ENCODE data around the gene SLC22A6. TPM values are rescaled to one million over a fixed set of nuclear protein-coding genes. Genes with fewer than 3 reads are reported as not detected.

SLC22A6 gene
- total RNA-seq, 5 donors from 2014 or later (not counting 1 experiment from before 2014, with no cell fraction given), result not detected

- H3K4me3 ChIP-seq (ENCODE audit: control insufficient read depth in 1 of 2, extremely low read depth in 1 of 2, low read length in 1 of 2), result no peak overlapping the region
- H3K27ac ChIP-seq (ENCODE audit: low read length), result no peak overlapping the region
- Mint-ChIP-seq H3K4me3 (no peak overlapping the region), H3K27me3 (peaks cover 28 to 31% of the 10 kb centered on the region in 2 donors), H3K9me3 (no peaks in the 10 kb centered on the region), H3K27ac (no peak overlapping the region), H3K36me3 (no peaks in the 10 kb centered on the region), H3K4me1 (peaks cover 4 to 6% (median 4%) of the 10 kb centered on the region in 3 donors)
- no peaks in the 10 kb centered on the region for H3K36me3 ChIP-seq (ENCODE audit: control insufficient read depth in 2 of 2, extremely low read depth in 1 of 2, insufficient read depth in 1 of 2, low read length in 1 of 2)
- ChIA-PET POLR2A (no interaction called here), CTCF (interaction anchor here (0.5 to 4.9 kb wide), 4 partner anchors 59 to 116 kb away, joined by 3 to 58 read pairs (median 3); no protein-coding TSS in a partner anchor)
- H3K4me1 ChIP-seq (ENCODE audit: control insufficient read depth in 1 of 2, extremely low read depth in 1 of 2, insufficient read depth in 2 of 2, low read length in 2 of 2), result peaks cover 0 to 5% of the 10 kb centered on the region in 2 experiments
- 54% methylated on average over 22 of the region's 24 CpGs for WGBS (ENCODE audit: insufficient coverage)
- H3K27me3 ChIP-seq (replicated peaks in 1 of 2; ENCODE audit: control insufficient read depth in 2 of 2, extremely low read depth in 1 of 2, insufficient read depth in 2 of 2, low read length in 1 of 2), result peaks cover 0 to 45% of the 10 kb centered on the region in 2 experiments
- no peaks in the 10 kb centered on the region for H3K9me3 ChIP-seq
- no peak for ATAC-seq (replicated peaks in 1 of 4)
- peak in 1 of 35 experiments; percentile 18 for DNase-seq
Measured at GRCh38 chr11:63020671-63021291, 36.0 kb upstream of the SLC22A6 start.

GRCh38 chr11:63019506-63019905 is 34.7 kb upstream of the SLC22A6 start:
- Mint-ChIP-seq H3K9me3 (no peaks in the 10 kb centered on the region), H3K27me3 (peaks cover 31 to 34% of the 10 kb centered on the region in 2 donors), H3K27ac (no peak overlapping the region), H3K4me3 (no peak overlapping the region), H3K4me1 (peaks cover 4 to 6% (median 4%) of the 10 kb centered on the region in 3 donors), H3K36me3 (no peaks in the 10 kb centered on the region)
- Histone ChIP-seq H3K36me3 (ENCODE audit: control insufficient read depth in 2 of 2, extremely low read depth in 1 of 2, insufficient read depth in 1 of 2, low read length in 1 of 2) (no peaks in the 10 kb centered on the region), H3K27me3 (replicated peaks in 1 of 2; ENCODE audit: control insufficient read depth in 2 of 2, extremely low read depth in 1 of 2, insufficient read depth in 2 of 2, low read length in 1 of 2) (peaks cover 0 to 57% of the 10 kb centered on the region in 2 experiments), H3K27ac (ENCODE audit: low read length) (no peak overlapping the region), H3K9me3 (no peaks in the 10 kb centered on the region), H3K4me1 (ENCODE audit: control insufficient read depth in 1 of 2, extremely low read depth in 1 of 2, insufficient read depth in 2 of 2, low read length in 2 of 2) (peaks cover 0 to 5% of the 10 kb centered on the region in 2 experiments), H3K4me3 (ENCODE audit: control insufficient read depth in 1 of 2, extremely low read depth in 1 of 2, low read length in 1 of 2) (no peak overlapping the region)
- WGBS (ENCODE audit: insufficient coverage), result 54% methylated on average over 3 of the region's 5 CpGs
- ChIA-PET POLR2A (no interaction called here), CTCF (no interaction called here)
- DNase-seq (no peak), ATAC-seq (replicated peaks in 1 of 4) (no peak)

DNA sequence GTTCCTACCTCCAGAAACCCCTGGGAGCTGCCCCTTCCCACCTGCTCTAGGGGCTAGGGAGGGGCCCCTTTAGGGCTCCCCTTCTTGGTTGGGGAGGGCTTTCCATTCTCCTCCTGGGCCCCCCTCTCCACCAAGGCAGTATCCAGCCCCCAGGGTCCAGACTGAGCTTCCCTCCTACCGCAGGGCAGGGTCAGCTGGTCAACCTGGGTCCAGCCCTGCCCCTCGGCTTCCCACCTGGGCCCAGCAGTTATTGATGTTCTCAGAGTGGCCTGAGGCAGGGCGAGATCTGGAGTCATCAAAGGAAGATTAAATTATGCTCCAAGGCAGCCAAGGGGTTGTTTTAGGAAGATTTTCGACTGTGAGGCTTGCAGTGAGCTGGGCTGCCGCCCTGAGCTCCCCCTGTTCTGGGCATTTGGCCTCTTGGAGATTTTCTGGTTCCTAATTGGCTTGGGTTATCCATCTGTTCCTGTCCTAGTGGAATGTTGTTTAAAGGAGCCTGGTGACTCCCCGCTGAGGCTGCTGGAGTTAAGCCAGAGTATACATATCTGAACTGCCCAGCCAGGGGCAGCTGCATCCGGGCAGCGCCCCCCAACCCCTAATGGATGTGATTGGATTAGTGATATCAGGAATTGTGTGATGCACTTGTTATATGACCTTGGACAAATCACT is 32.7 kb upstream of the SLC22A6 start:
- WGBS (ENCODE audit: insufficient coverage), result 49% methylated on average over 4 of the region's 8 CpGs
- Mint-ChIP-seq H3K4me1 (no peaks in the 10 kb centered on the region), H3K4me3 (no peak overlapping the region), H3K27me3 (peaks cover 26 to 37% of the 10 kb centered on the region in 2 donors), H3K27ac (no peak overlapping the region), H3K9me3 (no peaks in the 10 kb centered on the region), H3K36me3 (no peaks in the 10 kb centered on the region)
- no peaks in the 10 kb centered on the region for H3K36me3 ChIP-seq (ENCODE audit: control insufficient read depth in 2 of 2, extremely low read depth in 1 of 2, insufficient read depth in 1 of 2, low read length in 1 of 2)
- H3K9me3 ChIP-seq, result no peaks in the 10 kb centered on the region
- DNase-seq, result no peak
- CTCF ChIA-PET, result no interaction called here
- POLR2A ChIA-PET, result no interaction called here
- H3K4me3 ChIP-seq (ENCODE audit: control insufficient read depth in 1 of 2, extremely low read depth in 1 of 2, low read length in 1 of 2), result no peak overlapping the region
- ATAC-seq (replicated peaks in 1 of 4), result no peak
- peaks cover 0 to 48% of the 10 kb centered on the region in 2 experiments for H3K27me3 ChIP-seq (replicated peaks in 1 of 2; ENCODE audit: control insufficient read depth in 2 of 2, extremely low read depth in 1 of 2, insufficient read depth in 2 of 2, low read length in 1 of 2)
- H3K27ac ChIP-seq (ENCODE audit: low read length), result no peak overlapping the region
- no peaks in the 10 kb centered on the region for H3K4me1 ChIP-seq (ENCODE audit: control insufficient read depth in 1 of 2, extremely low read depth in 1 of 2, insufficient read depth in 2 of 2, low read length in 2 of 2)

GRCh38 chr11:63015521-63016215 is 30.9 kb upstream of the SLC22A6 start, which contains the start of gene SLC22A8:
Gene SLC22A8 (minus strand): TSS chr11:63015841. CDS start chr11:63014958, 883 bp downstream.
- ChIA-PET CTCF (no interaction called here), POLR2A (no interaction called here)
- Mint-ChIP-seq H3K4me1 (no peaks in the 10 kb centered on the region), H3K4me3 (no peak within 1 kb of the TSS), H3K27me3 (peaks cover 29 to 32% of the 10 kb centered on the region in 2 donors), H3K9me3 (no peaks in the 10 kb centered on the region), H3K36me3 (no peaks in the 10 kb centered on the region), H3K27ac (no peak within 1 kb of the TSS)
- no peak for ATAC-seq (replicated peaks in 1 of 4)
- H3K27ac ChIP-seq (ENCODE audit: low read length), result no peak within 1 kb of the TSS
- peaks cover 0 to 44% of the 10 kb centered on the region in 2 experiments for H3K27me3 ChIP-seq (replicated peaks in 1 of 2; ENCODE audit: control insufficient read depth in 2 of 2, extremely low read depth in 1 of 2, insufficient read depth in 2 of 2, low read length in 1 of 2)
- no peaks in the 10 kb centered on the region for H3K36me3 ChIP-seq (ENCODE audit: control insufficient read depth in 2 of 2, extremely low read depth in 1 of 2, insufficient read depth in 1 of 2, low read length in 1 of 2)
- no peak for DNase-seq
- WGBS (ENCODE audit: insufficient coverage), result 66% methylated on average over 16 of the region's 18 CpGs
- no peak within 1 kb of the TSS for H3K4me3 ChIP-seq (ENCODE audit: control insufficient read depth in 1 of 2, extremely low read depth in 1 of 2, low read length in 1 of 2)
- no peaks in the 10 kb centered on the region for H3K9me3 ChIP-seq
- H3K4me1 ChIP-seq (ENCODE audit: control insufficient read depth in 1 of 2, extremely low read depth in 1 of 2, insufficient read depth in 2 of 2, low read length in 2 of 2), result no peaks in the 10 kb centered on the region

DNA sequence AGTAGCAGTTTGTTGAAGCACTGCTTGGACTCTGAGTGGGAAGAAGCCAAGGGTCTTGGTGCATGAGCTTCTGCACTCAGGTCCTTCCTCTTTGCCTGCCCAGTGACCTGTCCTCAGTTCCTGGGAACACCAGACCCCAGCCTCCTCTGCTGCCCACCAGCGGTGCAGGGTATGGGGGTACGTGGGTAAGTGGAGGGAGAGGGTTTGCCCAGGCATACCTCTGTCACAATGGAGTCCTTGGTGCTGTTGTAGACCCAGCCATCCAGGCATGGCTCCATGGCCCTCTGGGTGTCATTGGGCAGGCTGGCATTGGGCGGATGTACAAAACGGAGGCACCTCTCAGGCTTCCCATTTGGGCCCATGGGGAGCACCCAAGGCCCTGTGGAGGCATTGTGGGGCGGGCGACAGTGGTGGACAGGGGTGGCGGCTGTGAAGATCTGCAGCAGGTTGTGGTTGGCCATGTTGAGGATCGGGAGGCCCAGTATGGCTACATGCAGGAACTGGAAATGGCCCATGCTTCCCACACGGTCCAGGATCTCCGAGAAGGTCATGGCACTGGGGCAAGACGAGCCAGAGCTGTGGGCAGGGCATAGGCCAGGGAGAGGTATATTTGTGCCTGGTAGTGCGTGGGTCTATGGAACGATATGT is 29.8 kb upstream of the SLC22A6 start:
- no peak for ATAC-seq (replicated peaks in 1 of 4)
- no peaks in the 10 kb centered on the region for H3K4me1 Mint-ChIP-seq
- peaks cover 29 to 32% of the 10 kb centered on the region in 2 donors for H3K27me3 Mint-ChIP-seq
- no peak overlapping the region for H3K4me3 ChIP-seq (ENCODE audit: control insufficient read depth in 1 of 2, extremely low read depth in 1 of 2, low read length in 1 of 2)
- no peaks in the 10 kb centered on the region for H3K9me3 Mint-ChIP-seq
- no peaks in the 10 kb centered on the region for H3K4me1 ChIP-seq (ENCODE audit: control insufficient read depth in 1 of 2, extremely low read depth in 1 of 2, insufficient read depth in 2 of 2, low read length in 2 of 2)
- peaks cover 0 to 43% of the 10 kb centered on the region in 2 experiments for H3K27me3 ChIP-seq (replicated peaks in 1 of 2; ENCODE audit: control insufficient read depth in 2 of 2, extremely low read depth in 1 of 2, insufficient read depth in 2 of 2, low read length in 1 of 2)
- H3K36me3 ChIP-seq (ENCODE audit: control insufficient read depth in 2 of 2, extremely low read depth in 1 of 2, insufficient read depth in 1 of 2, low read length in 1 of 2), result no peaks in the 10 kb centered on the region
- no peak overlapping the region for H3K27ac ChIP-seq (ENCODE audit: low read length)
- ChIA-PET CTCF (no interaction called here), POLR2A (no interaction called here)
- no peaks in the 10 kb centered on the region for H3K9me3 ChIP-seq
- no peak for DNase-seq
- WGBS (ENCODE audit: insufficient coverage), result 74% methylated on average over 13 of the region's 13 CpGs
- no peak overlapping the region for H3K4me3 Mint-ChIP-seq
- no peaks in the 10 kb centered on the region for H3K36me3 Mint-ChIP-seq
- no peak overlapping the region for H3K27ac Mint-ChIP-seq

DNA sequence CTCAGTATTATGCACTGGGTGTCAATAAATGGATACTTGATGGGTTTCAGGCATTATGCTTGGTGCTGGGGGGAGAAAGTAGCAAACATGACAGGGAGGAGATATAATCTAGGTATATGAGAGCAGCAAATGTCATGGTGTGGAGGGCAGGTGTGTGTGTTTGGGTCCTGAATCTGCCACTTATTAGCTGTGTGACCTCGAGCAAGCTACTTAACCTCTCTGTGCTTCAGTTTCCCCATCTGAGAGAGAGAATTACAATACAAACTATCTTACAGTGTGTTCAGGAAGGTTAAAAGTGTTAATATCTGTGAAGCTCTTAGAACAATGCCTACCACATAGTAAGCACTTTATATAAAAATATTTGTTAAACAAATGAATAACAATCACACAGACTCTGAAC is 28.1 kb upstream of the SLC22A6 start:
- no peaks in the 10 kb centered on the region for H3K4me1 ChIP-seq (ENCODE audit: control insufficient read depth in 1 of 2, extremely low read depth in 1 of 2, insufficient read depth in 2 of 2, low read length in 2 of 2)
- Mint-ChIP-seq H3K9me3 (no peaks in the 10 kb centered on the region), H3K4me3 (no peak overlapping the region), H3K36me3 (no peaks in the 10 kb centered on the region), H3K27me3 (peaks cover 18 to 19% of the 10 kb centered on the region in 2 donors), H3K4me1 (no peaks in the 10 kb centered on the region), H3K27ac (no peak overlapping the region)
- no peak for DNase-seq
- CTCF ChIA-PET, result no interaction called here
- POLR2A ChIA-PET, result no interaction called here
- H3K27ac ChIP-seq (ENCODE audit: low read length), result no peak overlapping the region
- no peak for ATAC-seq (replicated peaks in 1 of 4)
- peaks cover 0 to 43% of the 10 kb centered on the region in 2 experiments for H3K27me3 ChIP-seq (replicated peaks in 1 of 2; ENCODE audit: control insufficient read depth in 2 of 2, extremely low read depth in 1 of 2, insufficient read depth in 2 of 2, low read length in 1 of 2)
- no CpG with 5 or more reads among the region's 1 CpG for WGBS (ENCODE audit: insufficient coverage)
- no peaks in the 10 kb centered on the region for H3K9me3 ChIP-seq
- no peak overlapping the region for H3K4me3 ChIP-seq (ENCODE audit: control insufficient read depth in 1 of 2, extremely low read depth in 1 of 2, low read length in 1 of 2)
- H3K36me3 ChIP-seq (ENCODE audit: control insufficient read depth in 2 of 2, extremely low read depth in 1 of 2, insufficient read depth in 1 of 2, low read length in 1 of 2), result no peaks in the 10 kb centered on the region

Measured in T-cell (primary cell).